ENCODE results near the gene SHH.
A peak's percentile ranks its signal among the peaks of the same experiment; 100 is the strongest.

The SHH gene

GRCh38 chr7:155761162-155761561, 51.1 kb downstream of the SHH start:
- Histone ChIP-seq H3K4me2 (ENCODE audit: low read depth, low read length, poor library complexity, severe bottlenecking) (peak overlapping the region; percentile 88), H3K9me3 (ENCODE audit: insufficient read depth, low read depth, low read length) (0 out of 2 replicates have a peak, but pooled peaks cover 3% of the 10 kb centered on the region), H3K9ac (ENCODE audit: low read depth, low read length, poor library complexity, severe bottlenecking) (no peak overlapping the region), H3K36me3 (ENCODE audit: insufficient read depth, low read length) (peaks cover 54% of the 10 kb centered on the region), H3K4me1 (ENCODE audit: insufficient read depth, low read length, poor library complexity, severe bottlenecking) (peaks cover 58% of the 10 kb centered on the region), H3F3A (ENCODE audit: low read depth) (peaks cover 34% of the 10 kb centered on the region), H3K79me2 (ENCODE audit: insufficient read depth, low read length) (peaks cover 75% of the 10 kb centered on the region), H3K9me2 (replicated peaks; ENCODE audit: low read depth, low read length) (no peaks in the 10 kb centered on the region), H3K27me3 (ENCODE audit: insufficient read depth, low read length, poor library complexity, severe bottlenecking) (no peaks in the 10 kb centered on the region), H4K20me1 (ENCODE audit: insufficient read depth, low read length, poor library complexity, severe bottlenecking) (no peaks in the 10 kb centered on the region), H3K4me3 (ENCODE audit: low read length, poor library complexity, severe bottlenecking) (no peak overlapping the region), H2AFZ (ENCODE audit: low read length) (no peak overlapping the region)
- TF ChIP-seq CTCF (conservative IDR thresholded peaks at IDR 0.05; ENCODE audit: low read length) (no peak), EZH2phosphoT487 (IDR thresholded peaks at IDR 0.05; ENCODE audit: borderline replicate concordance) (no peak)

- no peak for TF ChIP-seq CTCF (conservative IDR thresholded peaks at IDR 0.05; ENCODE audit: low read length)
- TF ChIP-seq EZH2phosphoT487 (IDR thresholded peaks at IDR 0.05; ENCODE audit: borderline replicate concordance), result no peak
- H3K36me3 ChIP-seq (ENCODE audit: insufficient read depth, low read length), result peaks cover 49% of the 10 kb centered on the region
- H3K9me3 ChIP-seq (ENCODE audit: insufficient read depth, low read depth, low read length), result 0 out of 2 replicates have a peak, but pooled peaks cover 3% of the 10 kb centered on the region
- H3F3A ChIP-seq (ENCODE audit: low read depth), result peaks cover 28% of the 10 kb centered on the region
- no peak overlapping the region for H3K4me3 ChIP-seq (ENCODE audit: low read length, poor library complexity, severe bottlenecking)
- H3K9me2 ChIP-seq (replicated peaks; ENCODE audit: low read depth, low read length), result no peaks in the 10 kb centered on the region
- no peak overlapping the region for H3K9ac ChIP-seq (ENCODE audit: low read depth, low read length, poor library complexity, severe bottlenecking)
- H3K79me2 ChIP-seq (ENCODE audit: insufficient read depth, low read length), result peaks cover 79% of the 10 kb centered on the region
- H3K4me2 ChIP-seq (ENCODE audit: low read depth, low read length, poor library complexity, severe bottlenecking), result no peak overlapping the region
- H4K20me1 ChIP-seq (ENCODE audit: insufficient read depth, low read length, poor library complexity, severe bottlenecking), result peaks cover 2% of the 10 kb centered on the region
- H3K4me1 ChIP-seq (ENCODE audit: insufficient read depth, low read length, poor library complexity, severe bottlenecking), result peaks cover 45% of the 10 kb centered on the region
- H2AFZ ChIP-seq (ENCODE audit: low read length), result no peak overlapping the region
- no peaks in the 10 kb centered on the region for H3K27me3 ChIP-seq (ENCODE audit: insufficient read depth, low read length, poor library complexity, severe bottlenecking)
Observed at GRCh38 chr7:155759740-155760430, 52.4 kb downstream of the SHH start.

- Histone ChIP-seq H3K4me1 (ENCODE audit: insufficient read depth, low read length, poor library complexity, severe bottlenecking) (peaks cover 34% of the 10 kb centered on the region), H3K4me2 (ENCODE audit: low read depth, low read length, poor library complexity, severe bottlenecking) (no peak overlapping the region), H3K27me3 (ENCODE audit: insufficient read depth, low read length, poor library complexity, severe bottlenecking) (no peaks in the 10 kb centered on the region), H4K20me1 (ENCODE audit: insufficient read depth, low read length, poor library complexity, severe bottlenecking) (peaks cover 12% of the 10 kb centered on the region), H3K79me2 (ENCODE audit: insufficient read depth, low read length) (peaks cover 95% of the 10 kb centered on the region), H3K36me3 (ENCODE audit: insufficient read depth, low read length) (peaks cover 61% of the 10 kb centered on the region), H2AFZ (ENCODE audit: low read length) (no peak overlapping the region), H3K9ac (ENCODE audit: low read depth, low read length, poor library complexity, severe bottlenecking) (no peak overlapping the region), H3K9me3 (ENCODE audit: insufficient read depth, low read depth, low read length) (0 out of 2 replicates have a peak, but pooled peaks cover 3% of the 10 kb centered on the region), H3F3A (ENCODE audit: low read depth) (peaks cover 14% of the 10 kb centered on the region; the same call in 1 of the 2 replicates), H3K4me3 (ENCODE audit: low read length, poor library complexity, severe bottlenecking) (no peak overlapping the region), H3K9me2 (replicated peaks; ENCODE audit: low read depth, low read length) (no peaks in the 10 kb centered on the region)
- TF ChIP-seq EZH2phosphoT487 (IDR thresholded peaks at IDR 0.05; ENCODE audit: borderline replicate concordance) (no peak), CTCF (conservative IDR thresholded peaks at IDR 0.05; ENCODE audit: low read length) (no peak)
Observed at GRCh38 chr7:155758348-155758747, 53.9 kb downstream of the SHH start.

Measured in Loucy (cell line).